ENCODE data around the gene ZNF335.
A peak's percentile ranks its signal among the peaks of the same experiment; 100 is the strongest.

ZNF335 gene

GRCh38 chr20:45971675-45972499, at the start of gene ZNF335:
Gene ZNF335, minus strand, starts transcription at chr20:45972203. Its CDS starts 793 bp downstream, at chr20:45971410.
- DNase-seq (ENCODE audit: low spot score): peak; percentile 96

DNA sequence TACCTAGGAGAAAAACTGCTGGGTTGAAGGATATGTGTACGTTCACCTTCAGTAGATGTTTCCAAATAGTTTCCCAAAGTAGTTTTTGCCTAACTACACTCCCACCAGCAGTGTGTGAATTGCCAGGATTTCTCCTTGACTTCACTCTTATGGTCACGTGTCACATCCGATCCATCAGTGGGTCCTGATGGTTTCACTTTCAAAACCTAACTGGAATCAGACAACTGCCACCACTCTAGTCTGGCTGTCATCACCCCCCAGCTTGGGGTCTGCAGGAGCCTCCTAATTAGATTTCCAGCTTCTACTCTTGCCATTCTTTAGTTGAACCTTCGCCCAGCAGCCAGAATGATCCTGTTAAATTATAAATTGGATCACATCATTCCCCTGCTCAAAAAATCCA, 48.6 kb upstream of the ZNF335 start:
- no peak for DNase-seq (ENCODE audit: low spot score)

- no peak for DNase-seq (ENCODE audit: low spot score)
Observed at GRCh38 chr20:46018611-46019010, 46.6 kb upstream of the ZNF335 start.

GRCh38 chr20:46018112-46018511, 46.1 kb upstream of the ZNF335 start:
- DNase-seq (ENCODE audit: low spot score): no peak

- DNase-seq (ENCODE audit: low spot score): no peak
Observed at GRCh38 chr20:46017272-46017671, 45.3 kb upstream of the ZNF335 start.

GRCh38 chr20:46014517-46015396, 42.8 kb upstream of the ZNF335 start:
- DNase-seq (ENCODE audit: low spot score): no peak

DNA sequence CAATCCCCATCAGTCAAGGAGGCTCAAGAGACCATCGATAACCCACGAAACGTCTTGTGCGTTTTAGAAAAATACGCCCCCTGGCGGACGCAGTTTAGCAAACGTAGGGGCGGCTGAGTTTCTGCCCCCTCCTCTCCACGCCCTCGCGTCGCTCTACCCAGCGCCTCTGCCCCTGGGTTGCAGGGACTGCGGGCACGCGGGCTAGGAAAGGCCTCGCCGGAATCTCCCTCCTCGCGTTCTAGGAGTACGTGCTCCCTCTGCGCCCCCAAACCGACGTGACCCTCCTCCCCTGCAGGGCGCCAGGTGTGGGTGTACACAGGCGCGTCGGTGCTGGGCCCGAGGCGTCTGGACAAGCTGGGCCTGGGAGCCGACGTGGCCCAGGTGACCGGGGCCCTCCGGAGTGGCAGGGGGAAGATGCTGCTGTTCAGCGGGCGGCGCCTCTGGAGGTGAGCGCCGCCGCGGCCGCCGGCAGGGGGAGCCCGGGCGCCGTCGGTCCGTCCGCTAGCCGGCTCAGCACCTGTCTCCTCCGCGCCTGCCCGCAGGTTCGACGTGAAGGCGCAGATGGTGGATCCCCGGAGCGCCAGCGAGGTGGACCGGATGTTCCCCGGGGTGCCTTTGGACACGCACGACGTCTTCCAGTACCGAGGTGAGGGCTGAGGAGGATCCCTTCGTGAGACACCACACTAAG, 42.0 kb upstream of the ZNF335 start:
- peak; percentile 52 for DNase-seq (ENCODE audit: low spot score)

- no peak for DNase-seq (ENCODE audit: low spot score)
Observed at GRCh38 chr20:46013322-46013828, 41.4 kb upstream of the ZNF335 start.

GRCh38 chr20:46012921-46013320, 40.9 kb upstream of the ZNF335 start:
- DNase-seq (ENCODE audit: low spot score): no peak

DNA sequence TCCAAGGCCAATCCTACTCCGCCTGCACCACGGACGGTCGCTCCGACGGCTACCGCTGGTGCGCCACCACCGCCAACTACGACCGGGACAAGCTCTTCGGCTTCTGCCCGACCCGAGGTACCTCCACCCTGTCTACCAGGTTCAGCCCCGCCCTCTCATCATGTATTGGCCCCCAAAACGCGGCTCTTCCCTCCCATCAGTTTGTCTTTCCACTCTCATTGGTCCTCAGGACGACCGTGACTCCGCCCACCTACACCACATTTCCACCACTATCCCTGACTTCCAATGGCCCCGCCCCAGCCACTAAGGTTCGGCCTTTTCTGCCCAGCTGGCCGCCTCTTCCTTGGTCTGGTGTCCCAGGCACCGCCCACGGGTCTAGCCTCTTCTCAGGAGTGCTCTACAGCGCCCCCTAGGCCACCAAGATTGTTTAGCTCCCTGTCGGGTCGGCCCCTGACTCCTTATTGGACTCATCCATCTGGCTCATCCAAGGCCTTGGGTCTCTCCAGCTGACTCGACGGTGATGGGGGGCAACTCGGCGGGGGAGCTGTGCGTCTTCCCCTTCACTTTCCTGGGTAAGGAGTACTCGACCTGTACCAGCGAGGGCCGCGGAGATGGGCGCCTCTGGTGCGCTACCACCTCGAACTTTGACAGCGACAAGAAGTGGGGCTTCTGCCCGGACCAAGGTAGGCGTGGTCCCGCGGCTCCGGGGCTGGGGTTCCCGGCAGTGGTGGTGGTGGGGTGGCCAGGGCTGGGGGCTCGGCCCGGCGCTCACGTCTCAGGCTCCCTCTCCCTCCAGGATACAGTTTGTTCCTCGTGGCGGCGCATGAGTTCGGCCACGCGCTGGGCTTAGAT, 39.9 kb upstream of the ZNF335 start:
- DNase-seq (ENCODE audit: low spot score): peak; percentile 34

GRCh38 chr20:46010491-46011391, 38.7 kb upstream of the ZNF335 start:
- no peak for DNase-seq (ENCODE audit: low spot score)

- no peak for DNase-seq (ENCODE audit: low spot score)
Observed at GRCh38 chr20:46009816-46010215, 37.8 kb upstream of the ZNF335 start.

DNA sequence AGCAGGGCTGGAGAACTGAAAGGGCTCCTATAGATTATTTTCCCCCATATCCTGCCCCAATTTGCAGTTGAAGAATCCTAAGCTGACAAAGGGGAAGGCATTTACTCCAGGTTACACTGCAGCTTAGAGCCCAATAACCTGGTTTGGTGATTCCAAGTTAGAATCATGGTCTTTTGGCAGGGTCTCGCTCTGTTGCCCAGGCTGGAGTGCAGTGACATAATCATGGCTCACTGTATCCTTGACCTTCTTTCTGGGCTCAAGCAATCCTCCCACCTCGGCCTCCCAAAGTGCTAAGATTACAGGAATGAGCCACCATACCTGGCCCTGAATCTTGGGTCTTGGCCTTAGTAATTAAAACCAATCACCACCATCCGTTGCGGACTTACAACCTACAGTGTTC, 35.7 kb upstream of the ZNF335 start:
- no peak for DNase-seq (ENCODE audit: low spot score)

GRCh38 chr20:46006964-46007363, 35.0 kb upstream of the ZNF335 start:
- no peak for DNase-seq (ENCODE audit: low spot score)

- no peak for DNase-seq (ENCODE audit: low spot score)
Observed at GRCh38 chr20:46006022-46006705, 34.2 kb upstream of the ZNF335 start.

GRCh38 chr20:46004889-46005473, 33.0 kb upstream of the ZNF335 start:
- DNase-seq (ENCODE audit: low spot score): no peak

DNA sequence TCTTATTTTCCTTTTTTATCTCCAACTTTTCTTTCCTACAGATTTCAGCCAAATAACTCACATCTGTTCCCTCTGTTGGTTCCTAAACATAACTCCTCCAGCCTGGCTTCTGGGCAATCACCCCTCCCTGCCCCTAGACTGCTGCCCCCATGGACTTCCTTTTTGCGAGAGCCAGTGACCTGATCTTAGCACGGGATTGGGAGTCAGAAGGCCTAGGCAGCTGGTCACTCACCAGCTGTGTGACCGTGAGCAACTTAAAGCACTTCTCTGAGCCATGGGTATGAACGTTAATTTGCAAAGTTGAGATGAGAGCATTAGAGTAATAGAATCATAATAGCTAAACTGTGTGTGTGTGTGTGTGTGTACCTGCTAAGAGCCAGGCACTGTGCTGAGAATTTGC, 32.2 kb upstream of the ZNF335 start:
- no peak for DNase-seq (ENCODE audit: low spot score)

DNA sequence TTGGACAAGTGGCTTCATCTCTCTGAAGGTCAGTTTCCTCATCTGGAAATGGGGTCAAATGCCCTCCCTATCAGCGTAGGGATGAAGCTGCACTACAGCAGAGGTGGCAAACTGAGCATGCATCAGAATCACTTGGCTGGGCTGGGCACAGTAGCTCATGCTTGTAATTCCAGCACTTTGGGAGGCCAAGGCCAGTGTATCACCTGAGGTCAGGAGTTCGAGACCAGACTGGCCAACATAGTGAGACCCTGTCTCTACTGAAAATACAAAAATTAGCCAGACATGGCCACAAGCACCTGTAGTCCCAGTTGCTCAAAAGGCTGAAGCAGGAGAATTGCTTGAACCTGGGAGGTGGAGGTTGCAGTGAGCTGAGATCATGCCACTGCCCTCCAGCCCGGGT, 30.0 kb upstream of the ZNF335 start:
- no peak for DNase-seq (ENCODE audit: low spot score)

DNA sequence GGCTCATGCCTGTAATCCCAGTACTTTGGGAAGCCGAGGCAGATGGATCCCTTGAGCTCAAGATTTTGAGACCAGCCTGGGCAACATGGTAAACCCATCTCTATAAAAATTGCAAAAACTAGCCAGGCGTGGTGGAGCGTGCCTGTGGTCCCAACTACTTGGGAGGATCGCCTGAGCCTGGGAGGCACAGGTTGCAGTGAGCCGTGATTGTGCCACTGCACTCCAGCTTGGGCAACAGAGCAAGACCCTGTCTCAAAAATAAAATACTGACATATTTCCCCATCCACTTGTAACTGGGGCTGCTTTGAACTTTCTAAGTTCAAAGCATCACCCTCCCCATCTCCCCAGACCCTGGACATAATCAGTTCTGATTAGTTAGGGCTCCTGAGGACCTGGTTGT, 29.5 kb upstream of the ZNF335 start:
- DNase-seq (ENCODE audit: low spot score): no peak
